Uterus (tissue), 2 donors: ENCODE data around the gene C9orf78.

Source experiments
- CTCF ChIP-seq, 4 experiments: fragments of 200-600 bp in 2 of 4; fragments of 450-650 bp in 2 of 4; sonication (generic) in 2 of 4; IDR thresholded peaks; one replicate each; pipeline ENCODE4 v1.5.1; 2016 to 2019; ENCODE audit warnings: antibody characterized with exemption in 4 of 4, mild to moderate bottlenecking in 2 of 4, moderate library complexity in 1 of 4
- POLR2A ChIP-seq, 2 donors: fragments of 450-650 bp; IDR thresholded peaks; one replicate each; pipeline ENCODE4 v1.6.1; 2016; ENCODE audit warnings: antibody characterized with exemption in 2 of 2, mild to moderate bottlenecking in 1 of 2, moderate library complexity in 1 of 2

GRCh38 chr9:129875687-129876395, 40.8 kb upstream of the C9orf78 start:
- TF ChIP-seq CTCF (IDR thresholded peaks at IDR 0.05) (no peak), POLR2A (IDR thresholded peaks at IDR 0.05) (no peak)
